ENCODE results near the gene PLCE1.

DNA sequence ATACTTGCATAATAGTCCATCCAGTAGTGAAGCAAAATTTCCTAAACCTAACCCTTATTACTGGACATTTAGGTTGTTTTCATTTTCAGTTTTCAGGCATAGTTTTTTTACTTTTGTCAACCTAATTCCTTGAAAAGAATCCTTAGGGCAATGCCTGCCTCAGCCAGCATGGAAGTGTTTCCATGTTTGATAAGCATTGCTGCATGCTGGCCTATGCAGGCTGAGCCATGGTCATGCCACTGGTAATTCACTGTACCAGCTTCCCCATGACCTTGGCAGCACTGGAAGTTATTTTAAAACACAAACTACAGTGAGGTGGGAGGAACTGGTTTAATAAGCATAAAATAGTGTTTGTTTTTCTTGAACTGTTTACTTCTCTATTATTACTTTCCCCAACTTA is 27.8 kb upstream of the PLCE1 start:
- TF ChIP-seq, protein P1, sequence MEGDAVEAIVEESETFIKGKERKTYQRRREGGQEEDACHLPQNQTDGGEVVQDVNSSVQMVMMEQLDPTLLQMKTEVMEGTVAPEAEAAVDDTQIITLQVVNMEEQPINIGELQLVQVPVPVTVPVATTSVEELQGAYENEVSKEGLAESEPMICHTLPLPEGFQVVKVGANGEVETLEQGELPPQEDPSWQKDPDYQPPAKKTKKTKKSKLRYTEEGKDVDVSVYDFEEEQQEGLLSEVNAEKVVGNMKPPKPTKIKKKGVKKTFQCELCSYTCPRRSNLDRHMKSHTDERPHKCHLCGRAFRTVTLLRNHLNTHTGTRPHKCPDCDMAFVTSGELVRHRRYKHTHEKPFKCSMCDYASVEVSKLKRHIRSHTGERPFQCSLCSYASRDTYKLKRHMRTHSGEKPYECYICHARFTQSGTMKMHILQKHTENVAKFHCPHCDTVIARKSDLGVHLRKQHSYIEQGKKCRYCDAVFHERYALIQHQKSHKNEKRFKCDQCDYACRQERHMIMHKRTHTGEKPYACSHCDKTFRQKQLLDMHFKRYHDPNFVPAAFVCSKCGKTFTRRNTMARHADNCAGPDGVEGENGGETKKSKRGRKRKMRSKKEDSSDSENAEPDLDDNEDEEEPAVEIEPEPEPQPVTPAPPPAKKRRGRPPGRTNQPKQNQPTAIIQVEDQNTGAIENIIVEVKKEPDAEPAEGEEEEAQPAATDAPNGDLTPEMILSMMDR (conservative IDR thresholded peaks at IDR 0.05; ENCODE audit: low read length): no peak
- TF ChIP-seq EZH2phosphoT487 (IDR thresholded peaks at IDR 0.05; ENCODE audit: borderline replicate concordance): no peak
